GM21390 (cell line): ENCODE results near the gene LINC00237.
A peak's percentile ranks its signal among the peaks of the same experiment; 100 is the strongest.

Source experiments
- ATAC-seq: cut with Tn5 transposase; IDR thresholded peaks from one replicate; pipeline ENCODE4 v1.9.1; 2021; ENCODE audit not compliant: unreplicated experiment

LINC00237 gene

DNA sequence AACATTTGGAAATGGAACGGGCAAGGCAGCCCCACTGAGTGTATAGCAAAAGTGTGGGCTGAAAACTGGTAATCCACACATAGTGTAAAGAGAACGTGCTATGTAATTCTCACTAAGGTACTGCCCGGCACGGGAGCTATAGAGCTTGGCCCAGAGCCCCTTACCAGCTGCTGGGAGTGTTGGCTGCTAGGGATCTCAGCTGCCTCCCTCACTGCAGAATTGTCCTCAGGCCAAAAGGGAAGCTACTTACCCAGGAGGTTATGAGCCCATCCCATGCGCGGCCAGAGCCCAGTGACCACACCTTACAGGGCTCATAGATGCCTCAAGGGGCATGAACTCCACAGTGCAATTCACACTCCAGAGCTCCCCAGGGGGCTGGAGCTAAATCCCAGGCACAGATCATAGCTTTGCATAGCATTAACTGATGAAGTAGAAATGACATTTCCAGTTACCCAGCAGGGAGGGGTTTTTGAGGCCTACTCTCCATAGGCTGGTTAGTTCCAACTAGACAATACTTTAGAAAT, 56.8 kb downstream of the LINC00237 start:
- no peak for ATAC-seq

DNA sequence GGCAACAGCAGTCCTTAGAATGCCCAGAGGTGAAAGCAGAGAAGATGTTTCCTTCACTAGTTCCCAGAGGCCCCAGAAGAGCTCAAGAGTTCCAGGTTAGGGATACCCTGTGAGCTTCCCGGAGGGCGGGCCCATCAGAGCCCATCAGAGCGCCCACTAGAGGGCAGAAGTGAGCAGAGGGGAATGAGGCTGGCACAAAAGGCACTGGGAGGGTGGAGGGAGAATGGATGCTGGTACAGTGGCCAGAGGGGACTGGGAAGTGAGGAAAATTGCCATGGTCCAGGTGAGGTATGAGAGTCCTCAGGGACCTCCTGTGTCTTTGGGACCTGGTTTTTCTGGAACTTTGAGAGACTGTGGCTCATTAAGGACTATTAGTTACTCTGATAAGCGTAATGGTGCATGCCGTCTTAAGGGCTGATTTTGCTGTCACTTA, 57.3 kb downstream of the LINC00237 start:
- peak; percentile 63 for ATAC-seq

DNA sequence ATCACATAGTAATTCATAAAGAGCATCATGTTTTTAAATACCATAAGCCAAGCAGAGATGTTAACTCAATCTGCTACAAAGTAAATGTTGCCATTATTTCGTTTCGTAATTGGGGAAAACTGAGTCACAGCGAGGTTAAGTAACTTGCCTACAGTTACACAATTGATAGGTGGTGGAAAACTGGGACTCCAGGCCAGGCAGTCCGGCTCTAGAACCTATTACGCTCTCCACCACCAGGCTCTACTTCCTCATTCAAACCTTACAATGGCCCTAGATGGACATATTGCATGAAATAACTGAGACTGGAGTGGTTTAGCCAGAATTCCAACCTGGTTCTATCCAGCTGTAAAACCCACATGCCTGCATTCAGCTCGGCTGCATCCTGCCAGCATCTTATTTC, 58.2 kb downstream of the LINC00237 start:
- no peak for ATAC-seq

DNA sequence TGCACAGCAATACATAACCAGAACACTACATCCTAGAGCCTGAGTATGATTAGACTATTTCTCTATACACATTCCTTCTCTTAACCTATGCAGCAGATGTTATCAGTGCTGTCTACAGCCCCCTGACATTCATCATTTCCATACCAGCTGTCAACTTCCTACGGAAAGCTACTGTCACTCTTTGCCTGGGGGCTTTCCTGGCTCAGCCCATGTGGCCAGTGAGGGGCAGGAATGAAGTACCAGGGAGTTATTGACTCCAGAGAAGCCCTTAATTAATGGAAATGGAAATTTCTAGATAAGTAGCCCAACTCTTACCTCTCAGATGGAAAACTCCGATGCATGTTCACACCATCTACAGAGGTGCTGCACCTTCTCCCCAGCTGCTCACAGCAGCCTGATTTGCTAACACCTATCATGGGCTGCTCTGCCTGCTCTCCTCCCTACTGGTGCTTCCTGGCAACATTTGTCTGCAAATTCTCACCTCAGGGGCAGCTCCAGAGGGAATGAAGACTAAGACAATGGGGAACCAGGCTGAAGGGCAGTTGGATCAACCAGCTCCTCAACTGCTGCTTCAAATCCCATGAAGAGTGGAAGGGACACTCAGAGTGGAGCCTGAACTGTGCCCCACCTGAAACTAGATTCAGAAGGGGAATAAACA, 59.6 kb downstream of the LINC00237 start:
- no peak for ATAC-seq
